Neural crest cell (in vitro differentiated cells): Measurements from ENCODE around the gene AARS2. TPM values are rescaled to one million over a fixed set of nuclear protein-coding genes. Genes with fewer than 3 reads are reported as not detected.

Source experiments
- DNase-seq: peaks from one replicate; pipeline ENCODE4 v3.0.0; 2021; ENCODE audit warnings: low read depth, mixed read lengths, low spot score
- H3K27ac Mint-ChIP-seq: one replicate; pipeline ENCODE4 v1.8.0; 2021; ENCODE audit warnings: mild to moderate bottlenecking, mixed read lengths; ENCODE audit not compliant: unreplicated experiment
- H3K27me3 Mint-ChIP-seq: 2 replicates; pipeline ENCODE4 v1.8.0; 2021; ENCODE audit warnings: low read depth, mild to moderate bottlenecking, mixed read lengths
- H3K36me3 Mint-ChIP-seq: 2 replicates; pipeline ENCODE4 v1.8.0; 2021; ENCODE audit warnings: low read depth, mild to moderate bottlenecking, mixed read lengths
- H3K4me1 Mint-ChIP-seq: 2 replicates; pipeline ENCODE4 v1.8.0; 2021; ENCODE audit warnings: mixed read lengths
- H3K4me3 Mint-ChIP-seq: one replicate; pipeline ENCODE4 v1.8.0; 2021; ENCODE audit warnings: mild to moderate bottlenecking, mixed read lengths
- H3K9me3 Mint-ChIP-seq: 2 replicates; pipeline ENCODE4 v1.8.0; 2021; ENCODE audit warnings: mixed read lengths
- total RNA-seq: library from RNA; stranded (reverse); gene quantifications from 2 replicates; pipeline ENCODE4 v1.2.1, GENCODE V29; 2021
- TF ChIP-seq, protein P1 (sequence below): fragments of 200-600 bp; sonication (generic); conservative IDR thresholded peaks from 2 replicates; pipeline ENCODE4 v1.5.0; 2021; ENCODE audit warnings: antibody characterized with exemption, mild to moderate bottlenecking

The AARS2 gene
- total RNA-seq, 1 donor from 2014 or later, result 33.6 TPM

DNA sequence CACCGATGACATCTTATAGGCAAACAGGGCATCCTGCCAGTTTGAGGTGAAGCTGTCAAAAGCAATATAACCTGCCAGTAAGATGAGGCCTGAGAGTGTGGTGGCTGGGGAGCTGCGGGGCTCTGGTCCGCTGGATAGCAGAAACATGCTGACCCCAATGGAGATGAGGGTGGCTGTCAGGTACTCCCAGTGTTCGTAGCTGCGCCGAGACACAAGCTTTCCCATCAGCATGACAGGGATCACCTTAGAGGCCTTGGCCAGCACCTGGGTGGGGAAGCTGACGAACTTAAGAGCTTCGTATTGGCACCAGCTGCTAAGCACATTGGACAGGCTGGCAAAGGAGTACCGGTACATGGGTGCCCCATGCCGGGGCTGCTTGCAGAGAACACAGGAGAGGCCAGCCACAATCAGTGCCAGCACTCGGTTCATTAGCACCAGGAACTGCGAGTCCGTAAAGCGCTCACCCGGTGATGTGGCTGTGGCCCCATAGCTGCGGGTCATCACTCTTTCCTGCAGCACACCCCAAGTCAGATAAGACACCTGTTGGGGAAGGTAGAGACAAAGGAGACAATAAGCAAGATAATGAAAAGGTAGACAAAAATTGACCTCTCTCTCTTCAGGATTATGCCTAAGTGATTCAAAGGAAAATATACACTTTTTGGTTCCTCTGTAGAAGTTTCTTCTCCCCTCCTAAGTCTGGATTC, 57.9 kb downstream of the AARS2 start:
- TF ChIP-seq, protein P1, sequence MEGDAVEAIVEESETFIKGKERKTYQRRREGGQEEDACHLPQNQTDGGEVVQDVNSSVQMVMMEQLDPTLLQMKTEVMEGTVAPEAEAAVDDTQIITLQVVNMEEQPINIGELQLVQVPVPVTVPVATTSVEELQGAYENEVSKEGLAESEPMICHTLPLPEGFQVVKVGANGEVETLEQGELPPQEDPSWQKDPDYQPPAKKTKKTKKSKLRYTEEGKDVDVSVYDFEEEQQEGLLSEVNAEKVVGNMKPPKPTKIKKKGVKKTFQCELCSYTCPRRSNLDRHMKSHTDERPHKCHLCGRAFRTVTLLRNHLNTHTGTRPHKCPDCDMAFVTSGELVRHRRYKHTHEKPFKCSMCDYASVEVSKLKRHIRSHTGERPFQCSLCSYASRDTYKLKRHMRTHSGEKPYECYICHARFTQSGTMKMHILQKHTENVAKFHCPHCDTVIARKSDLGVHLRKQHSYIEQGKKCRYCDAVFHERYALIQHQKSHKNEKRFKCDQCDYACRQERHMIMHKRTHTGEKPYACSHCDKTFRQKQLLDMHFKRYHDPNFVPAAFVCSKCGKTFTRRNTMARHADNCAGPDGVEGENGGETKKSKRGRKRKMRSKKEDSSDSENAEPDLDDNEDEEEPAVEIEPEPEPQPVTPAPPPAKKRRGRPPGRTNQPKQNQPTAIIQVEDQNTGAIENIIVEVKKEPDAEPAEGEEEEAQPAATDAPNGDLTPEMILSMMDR, result no peak
- Mint-ChIP-seq H3K4me1 (peaks cover 67% of the 10 kb centered on the region), H3K9me3 (no peaks in the 10 kb centered on the region), H3K27me3 (peaks cover 30% of the 10 kb centered on the region), H3K27ac (peak overlapping the region; percentile 70), H3K36me3 (peaks cover 40% of the 10 kb centered on the region), H3K4me3 (peak overlapping the region; percentile 93)
- DNase-seq, result no peak

DNA sequence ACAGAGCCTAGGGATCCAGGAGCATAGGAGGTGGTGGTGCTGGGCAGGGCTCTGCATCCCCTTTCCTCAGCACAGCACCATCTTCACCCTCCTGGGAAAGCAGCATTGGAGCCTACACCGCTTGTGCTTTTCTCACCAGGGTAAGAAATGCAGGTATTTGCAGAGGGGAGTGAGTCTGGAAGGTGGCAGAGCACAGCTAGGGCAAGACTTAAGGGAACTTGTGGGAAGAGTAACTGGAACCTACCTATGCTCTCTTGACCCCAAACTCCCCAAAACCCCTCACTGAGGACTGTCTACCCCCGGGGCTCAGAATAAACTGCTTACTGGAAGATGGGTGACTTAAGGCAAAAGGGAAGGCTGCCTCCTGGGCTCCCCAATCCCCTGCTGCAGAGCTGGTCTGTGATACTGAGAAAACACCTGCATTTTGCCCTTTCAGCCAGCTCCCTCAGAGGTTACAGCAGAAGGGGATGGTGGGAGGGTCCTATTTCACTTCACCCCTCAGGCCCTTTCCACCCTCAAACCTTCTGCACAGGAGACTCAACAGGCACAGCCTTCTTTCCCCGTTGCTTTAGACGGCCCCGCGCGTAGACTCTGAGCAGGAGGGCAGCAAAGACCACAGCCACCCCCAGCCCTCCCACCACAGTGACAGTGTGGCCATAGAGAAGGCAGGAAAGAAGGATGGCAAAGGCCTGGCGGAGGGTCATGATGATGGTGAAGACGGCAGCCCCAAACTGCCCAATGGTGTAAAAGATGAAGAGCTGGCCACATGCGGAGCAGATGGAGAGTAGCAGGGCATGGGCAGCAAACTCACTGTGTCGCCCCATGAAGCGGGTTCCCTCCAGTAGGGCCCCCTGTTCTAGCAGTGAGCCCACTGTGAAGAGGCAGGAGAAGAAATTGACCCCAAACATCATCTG, 58.7 kb downstream of the AARS2 start:
- peaks cover 30% of the 10 kb centered on the region for H3K27me3 Mint-ChIP-seq
- TF ChIP-seq, protein P1, result no peak
- no peak for DNase-seq
- peak overlapping the region; percentile 93 for H3K4me3 Mint-ChIP-seq
- no peaks in the 10 kb centered on the region for H3K9me3 Mint-ChIP-seq
- peaks cover 74% of the 10 kb centered on the region for H3K4me1 Mint-ChIP-seq
- no peak overlapping the region for H3K27ac Mint-ChIP-seq
- H3K36me3 Mint-ChIP-seq, result peaks cover 48% of the 10 kb centered on the region

DNA sequence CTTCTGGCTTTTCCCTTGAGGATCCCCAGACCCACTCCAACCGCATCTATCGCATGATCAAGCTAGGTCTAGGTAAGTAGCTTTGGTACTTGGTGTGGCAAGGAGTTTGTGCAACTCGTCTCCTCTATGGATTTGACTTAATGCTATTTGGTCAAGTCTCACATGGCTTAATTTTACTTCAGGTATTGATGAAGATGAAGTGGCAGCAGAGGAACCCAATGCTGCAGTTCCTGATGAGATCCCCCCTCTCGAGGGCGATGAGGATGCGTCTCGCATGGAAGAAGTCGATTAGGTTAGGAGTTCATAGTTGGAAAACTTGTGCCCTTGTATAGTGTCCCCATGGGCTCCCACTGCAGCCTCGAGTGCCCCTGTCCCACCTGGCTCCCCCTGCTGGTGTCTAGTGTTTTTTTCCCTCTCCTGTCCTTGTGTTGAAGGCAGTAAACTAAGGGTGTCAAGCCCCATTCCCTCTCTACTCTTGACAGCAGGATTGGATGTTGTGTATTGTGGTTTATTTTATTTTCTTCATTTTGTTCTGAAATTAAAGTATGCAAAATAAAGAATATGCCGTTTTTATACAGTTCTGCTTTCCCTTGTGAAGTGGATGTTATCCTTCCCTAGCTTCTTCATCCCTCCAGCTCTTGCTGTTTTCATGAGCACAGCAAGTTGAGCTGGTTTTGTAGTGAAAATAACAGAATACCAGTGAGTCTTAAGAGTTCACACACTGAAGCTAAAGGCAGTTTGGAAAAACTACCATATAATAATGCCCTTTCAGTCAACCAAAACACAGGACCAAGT, 59.6 kb downstream of the AARS2 start:
- H3K36me3 Mint-ChIP-seq, result peaks cover 52% of the 10 kb centered on the region
- TF ChIP-seq, protein P1, result peak; percentile 65
- peak overlapping the region; percentile 93 for H3K4me3 Mint-ChIP-seq
- peak; percentile 57 for DNase-seq
- H3K4me1 Mint-ChIP-seq, result peaks cover 81% of the 10 kb centered on the region
- H3K27ac Mint-ChIP-seq, result no peak overlapping the region
- H3K9me3 Mint-ChIP-seq, result no peaks in the 10 kb centered on the region
- H3K27me3 Mint-ChIP-seq, result peaks cover 30% of the 10 kb centered on the region

DNA sequence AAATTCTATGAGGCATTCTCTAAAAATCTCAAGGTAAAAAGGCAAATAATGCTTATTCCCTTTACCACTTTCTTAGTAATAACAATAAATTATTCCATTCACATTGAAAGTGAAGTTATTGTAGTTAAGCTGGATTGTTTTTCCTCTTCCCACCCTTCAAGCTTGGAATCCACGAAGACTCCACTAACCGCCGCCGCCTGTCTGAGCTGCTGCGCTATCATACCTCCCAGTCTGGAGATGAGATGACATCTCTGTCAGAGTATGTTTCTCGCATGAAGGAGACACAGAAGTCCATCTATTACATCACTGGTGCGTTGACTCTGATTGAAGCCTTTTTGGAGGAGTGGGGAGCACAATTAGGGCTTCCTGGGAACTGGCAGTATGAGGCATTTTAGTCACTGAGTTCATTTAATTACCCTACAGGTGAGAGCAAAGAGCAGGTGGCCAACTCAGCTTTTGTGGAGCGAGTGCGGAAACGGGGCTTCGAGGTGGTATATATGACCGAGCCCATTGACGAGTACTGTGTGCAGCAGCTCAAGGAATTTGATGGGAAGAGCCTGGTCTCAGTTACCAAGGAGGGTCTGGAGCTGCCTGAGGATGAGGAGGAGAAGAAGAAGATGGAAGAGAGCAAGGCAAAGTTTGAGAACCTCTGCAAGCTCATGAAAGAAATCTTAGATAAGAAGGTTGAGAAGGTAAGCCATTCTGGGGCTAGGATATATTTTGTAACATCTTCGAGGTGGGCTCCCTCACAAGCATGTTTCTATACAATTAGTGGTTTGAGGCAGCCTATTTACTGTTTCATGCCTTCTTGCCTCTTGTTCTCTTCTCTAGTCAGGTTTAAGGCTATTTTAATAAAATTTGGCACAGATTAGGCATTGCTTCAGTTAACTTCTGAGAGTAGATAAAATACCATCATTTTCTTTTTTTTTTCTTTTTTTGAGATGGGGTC, 61.3 kb downstream of the AARS2 start:
- TF ChIP-seq, protein P1, result no peak
- H3K36me3 Mint-ChIP-seq, result peaks cover 60% of the 10 kb centered on the region
- DNase-seq, result no peak
- H3K9me3 Mint-ChIP-seq, result no peaks in the 10 kb centered on the region
- peaks cover 81% of the 10 kb centered on the region for H3K4me1 Mint-ChIP-seq
- peak overlapping the region; percentile 93 for H3K4me3 Mint-ChIP-seq
- H3K27me3 Mint-ChIP-seq, result peaks cover 30% of the 10 kb centered on the region
- peak overlapping the region; percentile 63 for H3K27ac Mint-ChIP-seq
